Activated T-helper 1 cell treated with Interleukin-2 at 50 U/mL for 16 hours (primary cell): Measurements from ENCODE around the gene HEYL.

Source experiments
- DNase-seq: peaks from one replicate; pipeline ENCODE4 v3.0.0-alpha.2; 2020; ENCODE audit warnings: low read depth

Gene HEYL

DNA sequence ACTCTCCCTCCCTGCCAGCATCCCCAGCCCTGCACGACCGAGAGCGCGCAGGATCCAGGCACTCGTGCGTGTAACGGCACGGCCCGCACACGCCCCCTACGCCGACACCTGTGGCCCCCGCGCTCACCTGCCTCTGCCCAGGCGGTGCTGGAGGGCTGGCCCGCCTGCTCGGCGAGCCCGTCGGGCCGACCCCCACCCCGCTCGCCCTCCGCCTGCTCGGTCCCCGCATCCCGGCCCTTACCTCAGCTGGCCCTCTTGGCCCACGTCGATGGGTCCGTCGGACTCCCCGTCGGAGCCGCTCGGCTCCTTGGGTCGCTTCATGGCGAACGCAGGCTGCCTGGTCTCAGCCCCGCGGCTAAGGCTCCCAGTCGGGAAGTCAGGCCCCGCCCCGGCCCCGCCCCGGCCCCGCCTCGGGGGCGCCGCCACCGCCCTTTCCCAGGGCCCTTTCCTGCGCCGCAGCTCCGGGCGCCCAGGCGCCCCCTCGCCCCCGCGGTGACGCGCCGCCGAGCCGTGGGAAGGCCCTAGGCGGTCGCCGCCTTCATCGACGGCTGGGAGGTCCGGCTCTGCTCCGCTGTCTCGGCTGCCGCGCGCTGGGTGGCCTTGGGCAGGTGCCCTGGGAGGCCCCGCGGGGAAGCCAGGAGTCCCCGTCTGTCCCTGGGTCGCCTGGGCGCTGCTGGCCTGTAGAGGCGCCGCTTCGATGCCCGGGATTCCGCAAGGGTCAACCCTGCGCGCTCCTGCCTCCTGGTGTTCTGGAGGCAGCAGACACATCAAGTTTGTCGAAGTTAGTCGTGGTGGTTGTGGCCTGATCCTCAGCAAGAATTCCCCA is at the start of gene HEYL:
Gene HEYL (minus strand): TSS at position 339 of the 826 bp plus-strand sequence. CDS start 18 bp downstream, at position 321.
- DNase-seq: peak; percentile 40

DNA sequence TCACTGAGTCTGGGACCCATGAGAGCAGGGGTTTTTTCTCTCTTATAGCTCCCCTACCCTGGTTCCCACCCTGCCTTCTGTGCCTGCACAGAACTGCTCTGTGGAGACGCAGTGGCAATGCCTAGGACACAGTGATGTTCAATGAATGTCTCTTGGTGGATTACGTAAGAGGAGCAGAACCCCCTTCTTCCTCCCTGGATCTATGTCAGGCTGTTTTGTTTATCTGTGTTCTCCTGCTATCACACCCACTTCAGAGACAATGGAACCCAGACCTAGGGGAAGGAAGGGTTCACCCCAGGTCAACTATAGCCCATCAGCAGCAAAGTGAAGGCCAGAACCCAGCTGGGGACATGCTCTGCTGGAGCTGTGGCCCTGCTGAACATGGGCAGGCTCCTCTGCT is 49.8 kb upstream of the HEYL start:
- DNase-seq: no peak

DNA sequence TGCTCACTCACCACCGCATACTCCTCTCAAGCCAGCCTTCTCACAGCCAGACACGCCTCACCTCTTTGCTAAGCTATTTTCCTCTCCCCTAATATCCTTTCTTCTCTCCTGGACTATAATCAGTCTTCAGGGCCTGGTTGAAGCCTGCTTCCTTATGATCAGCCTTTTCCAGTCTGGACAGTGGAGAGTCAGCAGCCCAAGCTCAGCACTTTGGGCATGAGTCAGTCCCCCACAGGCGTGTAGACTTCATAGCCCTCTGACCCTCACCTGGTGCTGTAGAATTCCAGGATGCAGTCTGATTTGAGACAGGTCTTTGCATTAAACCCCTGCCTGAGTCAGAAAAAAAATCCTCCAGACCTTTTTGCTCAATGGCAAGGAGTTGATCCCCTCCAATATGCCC is 49.3 kb upstream of the HEYL start:
- no peak for DNase-seq

DNA sequence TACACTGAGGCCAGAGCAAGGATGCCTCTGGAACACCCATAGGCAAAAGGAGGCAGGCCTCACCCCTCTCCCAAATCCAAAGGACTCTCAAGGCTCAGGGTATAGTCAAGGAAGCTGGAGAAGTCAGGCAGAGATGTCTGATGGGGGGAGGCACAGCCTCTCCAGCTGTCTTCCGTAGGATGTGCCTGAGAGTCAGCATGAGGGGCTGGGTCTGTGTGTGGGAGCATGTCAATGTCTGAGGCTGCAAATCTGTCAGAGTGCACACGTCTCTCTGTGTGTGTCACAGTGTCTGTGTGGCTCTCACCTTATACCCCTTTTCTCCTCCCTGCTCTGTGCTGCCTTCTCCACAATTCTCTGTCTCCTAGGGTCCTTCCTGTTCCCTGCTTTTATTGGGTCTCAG is 47.8 kb upstream of the HEYL start:
- DNase-seq: no peak

DNA sequence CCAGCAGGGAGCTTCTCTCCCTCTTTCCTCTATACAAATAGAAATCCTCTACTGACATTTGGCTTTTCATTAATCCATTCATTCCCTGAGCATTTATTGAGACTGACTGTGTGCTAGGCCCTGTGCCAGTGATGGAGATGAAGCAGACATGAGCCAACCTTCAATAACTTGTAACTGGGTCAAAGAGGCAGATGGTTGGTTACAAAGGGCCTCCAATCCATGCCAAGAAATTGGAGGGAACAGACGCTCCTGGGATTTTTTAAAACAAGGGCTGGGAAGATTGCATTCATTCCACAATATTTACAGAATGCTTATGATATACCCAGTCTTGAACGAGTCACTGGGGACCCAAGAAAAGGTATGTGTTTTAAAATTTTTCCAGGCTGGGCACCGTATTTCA is 45.6 kb upstream of the HEYL start:
- no peak for DNase-seq

DNA sequence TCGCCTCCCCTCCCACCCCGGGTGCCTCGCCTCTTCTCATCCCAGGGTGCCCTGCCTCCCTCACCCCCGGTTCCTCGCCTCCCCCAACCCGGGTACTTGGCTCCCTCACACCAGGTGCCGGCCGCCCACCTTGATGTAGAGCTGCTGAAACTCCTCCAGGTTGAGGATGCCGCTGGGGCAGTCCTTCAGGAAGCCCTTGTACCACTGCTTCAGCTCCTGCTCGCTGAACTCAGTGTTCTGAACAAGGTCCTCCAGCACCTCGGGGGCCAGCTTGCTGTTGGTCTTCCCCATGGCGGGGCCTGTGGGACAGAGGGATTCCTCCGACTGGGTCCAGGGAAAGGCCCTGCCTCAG is 44.8 kb upstream of the HEYL start:
- no peak for DNase-seq

DNA sequence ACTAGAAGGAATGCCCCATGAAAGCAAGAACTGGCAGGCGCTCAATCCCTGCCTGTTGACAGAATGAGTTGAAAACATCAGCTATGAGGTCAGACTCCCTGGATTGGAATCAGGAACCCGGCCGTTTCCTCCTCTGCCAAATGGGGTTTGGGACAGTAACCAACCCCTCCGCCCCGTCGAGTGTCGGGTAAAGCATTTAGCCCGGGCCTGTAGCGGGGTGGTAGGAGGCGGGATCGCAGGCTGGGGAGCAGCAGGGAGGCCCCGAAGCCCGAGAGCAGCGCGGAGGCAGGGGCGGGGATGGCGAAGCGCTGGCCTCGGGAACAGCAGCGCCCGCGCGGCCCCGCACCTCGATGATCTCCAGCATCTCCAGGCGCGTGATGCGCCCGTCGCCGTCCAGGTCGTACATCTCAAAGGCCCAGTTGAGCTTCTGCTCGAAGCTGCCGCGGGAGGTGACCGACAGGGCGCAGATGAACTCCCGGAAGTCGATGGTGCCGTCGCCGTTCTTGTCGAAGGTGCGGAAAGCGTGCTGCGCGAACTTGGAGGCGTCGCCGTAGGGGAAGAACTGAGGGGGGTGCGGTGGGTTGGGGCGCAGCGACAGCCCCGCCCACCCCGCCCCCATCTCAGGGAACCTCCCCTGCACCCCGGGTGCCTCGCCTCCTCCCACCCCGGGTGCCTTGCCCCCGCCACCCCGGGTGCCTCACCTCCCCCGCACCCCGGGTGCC is 44.3 kb upstream of the HEYL start:
- DNase-seq: no peak

DNA sequence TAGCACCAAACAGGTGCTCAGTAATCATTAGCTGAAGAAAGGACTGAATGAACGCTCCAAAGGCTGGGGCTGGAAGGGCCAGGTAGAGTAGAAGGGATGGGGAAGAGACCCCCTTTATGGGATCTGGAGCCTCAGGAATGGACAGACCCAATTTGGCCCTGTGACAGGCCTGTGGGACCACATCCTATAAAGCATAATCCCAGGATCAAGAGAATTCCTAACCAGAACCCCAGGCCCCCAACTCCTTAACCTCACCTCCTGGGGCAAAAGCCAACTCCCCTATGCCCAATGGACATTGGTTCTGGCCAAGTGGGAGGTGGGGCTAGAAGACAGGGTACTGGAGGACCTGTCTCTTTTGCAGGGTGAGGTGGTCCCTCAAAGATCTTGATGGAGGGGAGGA is 42.6 kb upstream of the HEYL start:
- no peak for DNase-seq

DNA sequence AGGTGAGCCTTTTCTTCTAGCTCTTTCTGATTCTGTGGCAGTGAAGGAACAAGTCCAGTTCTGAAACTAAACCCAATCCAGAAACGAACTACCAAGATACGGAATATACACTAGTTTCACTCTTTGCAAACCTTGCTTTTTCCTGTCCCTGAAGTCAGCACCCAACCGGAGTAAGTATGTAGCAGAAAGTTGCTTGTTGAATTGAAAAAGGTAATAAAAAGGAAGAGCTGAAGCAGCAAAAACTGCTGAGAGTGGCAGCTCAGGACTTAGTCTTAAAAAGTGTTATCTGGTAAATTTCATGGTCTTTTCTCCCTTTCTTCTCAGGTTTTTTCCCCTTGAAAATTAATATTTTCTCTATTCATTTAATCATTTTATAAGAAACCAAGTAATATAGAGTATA is 41.9 kb upstream of the HEYL start:
- no peak for DNase-seq

DNA sequence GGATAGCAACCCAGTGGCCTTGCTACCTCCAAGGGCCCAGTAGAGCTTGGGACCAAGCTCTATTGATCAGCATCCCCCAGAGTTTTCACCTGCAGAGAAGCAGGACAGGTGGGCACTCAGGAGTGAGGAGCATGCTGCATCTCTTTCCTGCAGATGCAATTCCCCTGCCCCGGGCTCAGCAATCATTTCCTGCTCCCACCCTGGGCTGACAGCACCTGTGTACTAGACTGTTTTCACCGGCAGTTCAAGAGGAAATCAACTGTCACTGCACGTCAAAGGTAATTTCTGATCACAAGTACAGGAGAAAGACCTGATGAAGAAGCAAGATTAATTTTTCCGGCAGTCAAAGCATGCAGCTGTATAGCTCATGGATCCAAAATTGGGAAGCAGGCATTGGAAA is 41.3 kb upstream of the HEYL start:
- DNase-seq: no peak

DNA sequence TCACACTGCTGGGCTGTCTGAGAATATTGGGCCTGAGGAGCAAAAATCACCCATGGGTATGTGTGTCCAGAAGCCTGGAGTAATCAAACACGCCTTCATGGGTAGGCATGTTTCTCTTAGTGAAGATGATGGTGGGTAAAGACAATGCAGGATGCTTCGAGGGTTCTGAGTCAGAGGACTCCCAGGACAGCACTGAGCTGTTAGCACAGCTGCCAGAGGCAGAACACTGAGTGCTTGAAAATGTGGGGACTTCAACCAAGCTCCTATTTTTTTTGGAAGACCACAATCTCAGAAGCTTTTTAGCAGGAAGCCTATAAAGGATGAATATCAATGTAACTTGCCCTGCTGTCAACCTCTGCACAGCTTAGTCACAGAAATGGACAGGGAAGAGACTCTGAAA is 40.4 kb upstream of the HEYL start:
- no peak for DNase-seq

DNA sequence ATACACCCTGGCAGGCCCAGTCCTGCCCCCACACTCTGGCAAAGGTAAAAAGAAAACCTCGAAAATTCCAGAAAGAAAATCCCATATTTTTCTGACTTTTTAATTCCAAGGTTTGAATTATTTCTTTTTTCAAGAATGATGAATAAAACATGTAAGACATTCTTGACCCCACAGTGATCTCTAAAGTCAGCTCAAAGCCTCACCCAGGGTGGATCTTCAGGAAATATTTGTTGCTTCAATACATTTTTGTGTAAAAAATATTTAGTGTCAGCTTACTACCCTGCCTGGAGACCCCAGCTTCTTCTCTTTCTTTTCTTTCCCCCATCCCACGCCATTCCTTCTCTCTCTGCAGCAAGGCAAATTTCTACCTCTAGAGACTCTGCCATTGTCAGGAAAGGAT is 39.4 kb upstream of the HEYL start:
- no peak for DNase-seq

DNA sequence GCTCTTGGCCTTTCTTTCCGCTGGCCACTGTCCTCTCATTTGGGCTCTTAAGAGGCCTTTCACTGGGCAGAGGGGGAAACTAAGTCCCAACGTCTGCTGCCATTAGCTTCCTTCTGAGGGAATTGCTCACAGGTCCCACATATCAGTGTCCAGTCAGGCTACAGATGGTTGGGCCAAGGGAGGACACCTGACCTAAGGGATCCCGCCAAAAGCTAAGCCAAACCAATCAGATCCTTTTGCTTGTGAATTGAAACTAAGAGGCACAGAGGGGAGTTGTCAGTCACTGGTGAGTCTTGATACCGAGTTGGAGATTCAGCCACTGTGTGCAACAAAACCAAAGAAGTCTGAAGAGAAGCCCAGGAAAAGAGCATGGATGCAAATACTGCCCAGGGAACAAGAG is 38.2 kb upstream of the HEYL start:
- DNase-seq: no peak

DNA sequence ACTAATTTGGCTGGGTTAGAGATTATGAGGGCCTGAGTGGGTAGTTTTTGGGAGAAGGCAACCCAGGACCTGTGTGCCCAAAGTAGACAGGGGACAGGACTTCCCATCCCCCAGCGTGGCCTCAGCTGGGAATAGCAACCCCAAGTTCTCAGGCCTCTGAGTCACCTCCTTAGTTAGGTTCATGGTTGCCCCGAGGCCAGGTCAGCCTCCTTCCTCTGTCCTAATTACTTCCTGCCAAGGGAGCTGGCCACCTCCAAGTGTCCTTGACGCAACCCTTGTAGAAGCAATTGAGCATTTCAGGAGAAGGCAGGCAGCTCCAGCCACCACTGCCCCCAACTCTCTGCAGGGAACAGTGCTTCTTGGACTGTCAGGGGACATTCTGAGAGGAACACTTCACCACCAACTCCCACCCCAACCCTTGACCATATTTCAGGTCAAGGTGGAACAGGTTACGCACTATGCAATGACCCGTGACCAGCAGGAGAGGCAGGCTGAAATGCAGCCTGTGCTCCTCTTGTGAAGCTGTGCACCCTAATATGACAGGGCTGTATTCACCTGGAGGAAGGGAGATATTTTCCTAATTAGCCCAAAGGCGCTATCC is 37.6 kb upstream of the HEYL start:
- no peak for DNase-seq

DNA sequence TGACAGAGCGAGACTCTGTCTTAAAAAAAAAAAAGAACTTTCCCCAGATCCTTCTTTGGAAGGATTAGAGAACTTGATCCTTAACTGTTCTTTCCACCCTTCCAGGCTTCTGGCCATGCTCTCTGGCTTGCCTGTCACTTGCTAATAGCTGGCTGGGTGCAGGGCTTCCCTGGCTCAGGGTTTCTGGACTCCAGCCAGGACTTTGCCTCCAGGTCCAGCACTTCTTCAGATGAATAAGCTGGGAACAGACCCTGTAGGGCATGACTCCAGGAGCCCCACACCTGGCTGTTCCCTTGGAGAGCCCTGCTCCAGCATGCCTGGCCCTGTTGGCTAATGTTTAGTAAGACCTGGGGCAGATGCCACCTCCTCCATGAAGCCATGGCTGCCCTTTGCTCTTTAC is 35.8 kb upstream of the HEYL start:
- DNase-seq: no peak

DNA sequence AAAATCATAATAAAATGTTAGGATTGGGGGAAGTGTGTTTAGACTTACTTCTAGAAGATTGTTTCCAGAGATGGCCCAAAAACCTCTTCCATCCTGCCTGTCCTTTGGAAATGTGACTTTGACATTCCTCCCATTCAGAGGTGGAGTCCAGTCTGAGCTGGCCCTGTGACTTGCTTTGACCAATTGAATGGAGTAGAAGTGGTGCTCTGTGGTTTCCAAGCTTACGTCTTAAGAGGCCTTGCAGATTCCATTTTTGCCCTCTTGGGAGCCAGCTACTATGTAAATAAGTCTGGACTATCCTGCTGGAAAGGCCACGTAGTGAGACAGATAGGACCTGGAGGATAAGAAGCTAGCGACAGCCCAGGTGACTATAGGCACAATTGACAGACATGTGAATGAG is 33.8 kb upstream of the HEYL start:
- DNase-seq: no peak

DNA sequence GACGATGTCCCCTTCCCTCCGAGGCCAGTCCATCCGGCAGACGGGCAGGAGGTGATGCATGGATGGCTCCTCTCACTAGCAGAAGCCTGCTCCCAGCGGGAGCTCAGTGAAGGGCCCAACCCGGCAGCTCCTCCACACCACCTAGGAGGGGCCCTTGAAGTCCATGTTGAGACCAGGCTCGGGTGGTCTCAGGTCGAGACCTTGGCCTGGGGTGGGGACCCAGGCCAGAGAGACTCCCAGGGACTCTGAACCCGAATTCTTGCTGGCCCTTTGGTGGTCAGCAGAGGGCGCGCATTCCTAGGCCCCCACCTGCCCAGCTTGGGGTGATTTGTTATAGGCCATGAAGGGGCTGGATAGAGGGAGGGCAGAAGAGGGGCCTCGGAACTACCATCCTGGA is 33.1 kb upstream of the HEYL start:
- DNase-seq: no peak

DNA sequence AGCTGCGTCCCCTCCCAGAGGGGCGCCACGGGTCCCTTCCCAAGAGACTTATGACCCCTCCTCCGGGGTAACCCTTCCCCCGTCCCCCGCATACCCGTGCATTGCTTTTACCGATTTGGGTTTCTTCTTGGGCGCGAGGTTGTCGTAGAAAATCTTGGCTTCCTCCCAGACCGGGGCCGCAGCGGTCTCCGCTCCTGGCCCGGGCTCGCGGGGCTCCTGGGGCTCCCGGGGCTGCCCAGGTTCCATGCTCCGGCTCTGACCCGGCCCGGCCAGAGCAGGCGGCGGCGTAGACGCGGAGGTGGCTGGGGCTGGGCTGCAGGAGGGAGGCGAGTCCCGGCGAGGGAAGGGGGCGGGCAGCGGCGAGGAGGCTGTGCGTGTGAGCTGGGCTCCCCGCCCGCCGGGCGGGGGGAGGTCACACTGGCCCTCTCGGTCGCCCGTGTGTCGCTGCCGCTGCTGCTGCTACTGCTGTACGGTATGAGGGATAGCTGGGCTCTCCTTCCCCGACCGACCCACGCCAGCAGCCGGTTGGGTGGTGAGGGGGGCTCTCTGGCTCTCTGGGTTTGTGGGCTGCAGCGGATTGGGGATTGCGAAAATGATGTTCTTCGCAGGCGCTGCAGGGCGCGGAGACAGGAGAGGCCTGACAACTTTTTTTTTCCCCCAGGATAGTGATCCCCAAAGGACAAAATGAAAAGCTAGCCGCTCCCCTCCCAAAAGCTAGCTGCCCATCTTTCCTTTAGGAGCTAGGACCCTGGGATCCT is 32.5 kb upstream of the HEYL start, which contains the start of gene NT5C1A:
Gene NT5C1A (minus strand): TSS at position 315 of the 758 bp plus-strand sequence. CDS start 69 bp downstream, at position 246.
- no peak for DNase-seq

DNA sequence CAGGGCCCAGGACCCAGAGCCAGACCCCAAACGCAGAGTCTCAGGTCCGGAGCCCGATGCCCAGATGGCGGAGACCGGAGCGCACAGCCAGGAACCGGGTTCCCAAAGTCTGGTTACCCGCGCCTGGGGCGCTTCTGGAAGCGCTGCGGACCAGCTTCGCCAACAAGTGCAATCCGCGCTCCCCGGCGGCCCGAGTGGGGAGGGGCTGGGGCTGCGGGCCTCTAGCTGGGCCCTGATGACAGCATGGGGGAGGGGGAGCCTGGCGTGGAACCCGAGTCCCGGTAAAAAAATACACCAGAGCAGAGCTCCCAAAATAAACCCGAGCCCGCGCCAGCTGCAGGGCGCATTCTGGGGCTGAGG is 32.0 kb upstream of the HEYL start:
- no peak for DNase-seq

DNA sequence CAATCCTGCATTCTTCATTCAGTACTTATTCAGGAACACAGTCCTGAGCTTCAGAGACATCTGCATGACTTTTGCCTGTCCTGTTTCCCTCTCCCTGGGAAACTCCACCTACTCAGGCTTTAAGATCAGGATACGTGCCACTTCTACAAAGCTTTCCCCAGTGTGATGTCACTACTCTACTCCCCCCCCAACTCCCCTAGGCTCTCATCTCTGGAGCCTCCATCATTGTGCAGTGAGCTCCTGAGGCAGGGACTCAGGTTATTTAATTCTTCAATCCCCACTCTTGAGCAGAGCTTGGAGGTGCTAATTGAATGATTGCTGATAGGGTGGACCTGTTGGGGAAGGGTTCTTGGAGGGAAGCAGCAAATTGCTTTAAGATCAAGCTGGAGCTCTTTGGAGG is 31.2 kb upstream of the HEYL start:
- no peak for DNase-seq

DNA sequence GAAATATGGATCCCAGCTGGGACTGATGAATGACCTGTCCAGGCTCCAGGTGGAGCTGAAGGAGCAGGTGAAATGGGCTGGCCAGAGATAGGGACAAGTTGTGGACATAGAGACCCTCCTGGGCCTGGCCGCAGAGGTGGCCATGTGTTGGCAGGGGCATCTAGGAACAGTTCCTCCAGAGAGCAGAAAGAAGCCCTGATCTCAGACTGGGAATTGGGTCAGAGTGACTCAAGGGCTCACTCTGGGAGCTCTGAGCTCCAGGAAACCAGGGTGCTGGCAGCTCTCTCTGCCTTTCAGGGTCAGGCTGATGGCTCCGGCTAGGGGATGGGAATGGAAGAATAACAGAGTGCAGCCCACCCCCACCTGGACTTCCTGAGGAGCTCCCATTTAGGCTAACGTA is 29.5 kb upstream of the HEYL start:
- DNase-seq: no peak

DNA sequence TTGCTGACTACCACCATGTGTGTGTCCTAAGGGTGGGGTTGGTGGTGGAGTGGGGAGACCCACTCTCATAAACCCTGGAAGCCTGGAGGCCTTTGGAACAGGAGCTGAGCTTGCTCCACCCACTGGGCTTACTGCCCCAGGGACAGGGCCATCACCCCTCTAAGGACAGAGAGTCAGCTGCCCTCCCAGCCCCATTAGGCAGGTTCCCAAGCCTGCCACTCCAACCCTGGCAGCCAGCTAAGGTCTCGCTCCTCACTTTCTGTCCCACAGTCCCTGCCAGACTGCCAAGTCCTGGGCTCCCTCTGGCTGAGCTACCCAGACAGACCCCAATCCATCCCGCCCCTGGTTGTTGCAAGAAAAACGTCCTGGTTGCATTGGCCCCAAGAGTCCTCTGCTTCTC is 28.7 kb upstream of the HEYL start:
- no peak for DNase-seq

DNA sequence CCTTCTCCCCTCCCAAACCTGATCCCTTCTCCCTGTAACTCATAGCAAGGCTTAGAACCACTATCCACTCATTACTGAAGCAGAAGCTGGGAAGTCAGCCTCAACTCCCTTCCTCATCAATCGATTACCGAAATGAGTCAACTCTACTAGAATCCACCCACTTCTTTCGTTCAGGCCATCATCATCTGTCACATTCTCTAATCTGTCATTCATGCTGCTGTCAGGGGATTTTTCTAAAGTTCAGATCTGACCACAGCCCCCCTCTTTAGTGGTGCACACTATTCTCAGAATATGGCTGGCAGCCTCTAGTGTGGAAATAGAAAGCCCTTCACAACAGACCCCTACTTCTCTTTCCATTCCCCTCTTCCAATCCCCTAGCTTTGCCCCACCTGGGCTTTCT is 27.3 kb upstream of the HEYL start:
- DNase-seq: no peak
